Heart left ventricle (tissue), 13 donors: ENCODE results near the gene ZNF365.

Experiments used
- CTCF ChIP-seq, 12 donors: fragments of 200-600 bp; sonication (generic) in 4 of 12; IDR thresholded peaks; one replicate each; pipeline versions ENCODE4 v1.5.0 to v1.8.0; 2018 to 2022; ENCODE audit warnings: antibody characterized with exemption in 12 of 12, mild to moderate bottlenecking in 5 of 12
- POLR2A ChIP-seq, 2 donors: fragments of 450-650 bp; IDR thresholded peaks; one replicate each; pipeline ENCODE4 v1.6.1; 2017; ENCODE audit warnings: antibody characterized with exemption in 2 of 2, mild to moderate bottlenecking in 2 of 2, moderate library complexity in 2 of 2
- donor health status: ischemic (EF 13 %, LVEDD 7.1; RV severe dilation, severe dysfunction).
- donor health status: DM: no; HTN: yes; CAD: no.
- donor health status: DM: no; HTN: no; CAD: no.
- donor health status: ischemic (EF 25% LVEDD 6.9; RV normal size, moderate dysfunction).
- donor health status: ischemic (EF 25% LVEDD 5.7; RV mildly dilated, moderate dysfunction).
- donor health status: ischemic (EF 35%, LVEDD 5.7; RV mildly dilated, moderate dysfunction).
- donor health status: nonischemic (EF 11% LVEDD 7.7; RV severe dilation, severe dysfunction).
- donor health status: DM: yes; HTN: yes; CAD: no.
- donor health status: PGD.
- donor health status: ischemic (EF 29% LVEDD 5.4; RV normal size, mild dysfunction).
- donor health status: nonischemic (EF 23%, LVEDD 6.1; RV moderate dilation, normal function).

GRCh38 chr10:62426600-62426999, 52.4 kb downstream of the ZNF365 start:
- TF ChIP-seq CTCF (IDR thresholded peaks at IDR 0.05) (no peak), POLR2A (IDR thresholded peaks at IDR 0.05) (no peak)
